Activated naive CD4-positive, alpha-beta T cell treated with anti-CD3 and anti-CD28 coated beads, Interleukin-2, amount 50 U/mL, for 16 hours (primary cell): ENCODE data around the gene MAZ.
"Not testable (repeated sequence)": the region's sequence is repeated elsewhere in the genome, so short reads cannot be mapped to it uniquely, and the experiment has no call there.

Experiments used
- DNase-seq: peaks from one replicate; pipeline ENCODE4 v3.0.0-alpha.2; 2020

The MAZ gene

GRCh38 chr16:29825145-29826044 is 19.1 kb downstream of the MAZ start:
- peak; percentile 56 for DNase-seq

- no peak for DNase-seq
These were observed 20.0 kb downstream of the MAZ start for GRCh38 chr16:29826342-29826695.

GRCh38 chr16:29830774-29831173 is 24.4 kb downstream of the MAZ start:
- DNase-seq, result no peak

GRCh38 chr16:29831490-29831889 is 25.2 kb downstream of the MAZ start:
- no peak for DNase-seq

- DNase-seq, result not testable (repeated sequence)
These were observed 26.9 kb downstream of the MAZ start for GRCh38 chr16:29833219-29833618.

GRCh38 chr16:29834079-29834478 is 27.8 kb downstream of the MAZ start:
- no peak for DNase-seq

GRCh38 chr16:29835926-29836325 is 29.6 kb downstream of the MAZ start:
- DNase-seq, result no peak

- no peak for DNase-seq
These were observed 30.3 kb downstream of the MAZ start for GRCh38 chr16:29836623-29837022.

GRCh38 chr16:29837841-29838240 is 31.5 kb downstream of the MAZ start:
- DNase-seq, result no peak

- DNase-seq, result no peak
These were observed 33.5 kb downstream of the MAZ start for GRCh38 chr16:29839822-29840221.

GRCh38 chr16:29840240-29840639 is 33.9 kb downstream of the MAZ start:
- no peak for DNase-seq

- DNase-seq, result no peak
These were observed 35.3 kb downstream of the MAZ start for GRCh38 chr16:29841631-29842030.

- no peak for DNase-seq
These were observed 36.5 kb downstream of the MAZ start for GRCh38 chr16:29842732-29843346.

- DNase-seq, result no peak
These were observed 37.6 kb downstream of the MAZ start for GRCh38 chr16:29843931-29844330.

GRCh38 chr16:29844575-29845331 is 38.4 kb downstream of the MAZ start:
- DNase-seq, result no peak

GRCh38 chr16:29845656-29846055 is 39.3 kb downstream of the MAZ start:
- DNase-seq, result no peak

GRCh38 chr16:29848420-29849297 is 42.3 kb downstream of the MAZ start:
- peak; percentile 84 for DNase-seq

- no peak for DNase-seq
These were observed 43.2 kb downstream of the MAZ start for GRCh38 chr16:29849505-29849904.

GRCh38 chr16:29850998-29851397 is 44.7 kb downstream of the MAZ start:
- no peak for DNase-seq

- no peak for DNase-seq
These were observed 46.3 kb downstream of the MAZ start for GRCh38 chr16:29852654-29853053.

- no peak for DNase-seq
These were observed 48.3 kb downstream of the MAZ start for GRCh38 chr16:29854520-29855100.

GRCh38 chr16:29857133-29857760 is 50.9 kb downstream of the MAZ start:
- no peak for DNase-seq
